HG03558 (cell line): ENCODE results near the gene AK5.

ENCODE experiments used
- ATAC-seq: cut with Tn5 transposase; IDR thresholded peaks from one replicate; pipeline ENCODE4 v1.9.1; 2021; ENCODE audit warnings: moderate number of reproducible peaks; ENCODE audit not compliant: unreplicated experiment; ENCODE audit errors: extremely low read depth

The AK5 gene

GRCh38 chr1:77421504-77422233, 139.8 kb downstream of the AK5 start:
- ATAC-seq, result no peak

DNA sequence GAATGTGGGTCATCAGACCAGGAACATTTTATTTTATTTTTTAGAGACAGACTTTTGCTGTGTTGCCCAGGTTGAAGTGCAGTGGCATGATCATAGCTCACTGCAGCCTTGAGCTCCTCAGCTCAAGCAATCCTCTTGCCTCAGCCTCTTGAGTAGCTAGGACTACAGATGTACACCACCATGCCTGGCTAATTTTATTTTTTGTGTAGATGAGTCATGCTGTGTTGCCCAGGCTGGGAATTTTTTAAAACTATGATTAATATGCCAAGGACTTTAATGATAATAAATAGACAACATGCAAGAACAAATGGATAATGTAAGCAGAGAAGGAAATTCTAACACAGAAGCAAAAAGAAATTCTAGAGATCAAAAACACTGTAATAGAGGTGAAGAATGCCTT, 142.4 kb downstream of the AK5 start:
- no peak for ATAC-seq

DNA sequence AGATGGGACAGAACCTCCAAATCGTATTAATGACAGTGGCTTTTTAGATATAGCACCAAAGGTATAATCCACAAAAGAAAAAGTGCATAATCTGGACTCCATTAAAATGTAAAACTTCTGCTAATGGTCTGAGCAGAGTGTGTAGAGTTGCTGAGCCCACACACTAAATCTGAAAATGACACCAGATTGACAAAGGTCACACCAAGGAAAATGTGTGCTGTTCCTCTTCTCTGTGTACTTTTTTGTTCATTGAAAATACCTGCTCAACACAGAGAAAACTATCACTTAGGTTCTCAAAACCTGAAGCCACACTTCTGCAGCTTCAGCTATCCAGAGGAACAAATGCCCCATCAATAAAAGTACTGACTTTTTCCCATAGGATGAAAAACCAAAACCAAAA, 146.2 kb downstream of the AK5 start:
- no peak for ATAC-seq

DNA sequence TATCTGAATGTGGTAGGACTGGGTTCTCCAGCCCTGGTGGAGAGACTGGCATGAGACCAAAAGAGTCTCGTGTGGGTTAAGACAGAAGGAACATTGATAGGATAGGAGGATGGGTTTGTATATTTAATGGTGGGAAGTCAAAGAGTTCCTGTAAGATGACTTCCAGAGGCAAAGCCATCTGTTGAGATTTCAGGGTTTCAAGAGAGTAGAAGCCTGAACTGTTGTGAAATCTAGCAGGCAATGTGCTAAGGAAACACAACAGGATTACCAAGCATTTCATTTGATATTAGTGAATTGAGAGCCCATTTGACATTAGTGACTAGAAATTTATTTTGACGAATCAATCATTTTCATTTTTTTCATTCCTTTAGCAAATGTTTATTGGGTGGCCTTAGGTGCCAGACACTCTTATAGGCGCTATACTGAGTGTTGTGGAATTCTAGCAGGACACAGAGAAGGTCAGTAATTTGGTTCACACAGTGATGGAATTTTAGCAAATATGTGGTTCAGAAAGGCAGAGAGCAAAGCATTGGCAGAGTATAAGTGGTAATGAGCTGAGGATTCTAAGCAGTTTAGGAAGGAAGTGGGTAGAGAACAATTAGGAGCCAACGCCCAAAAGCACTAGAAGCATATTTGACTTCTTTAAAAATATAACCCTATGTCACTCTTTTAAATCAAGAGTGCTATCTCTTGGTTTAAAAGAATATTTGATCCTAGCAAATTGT, 149.3 kb downstream of the AK5 start:
- no peak for ATAC-seq

- ATAC-seq, result no peak
These were observed 152.1 kb downstream of the AK5 start for GRCh38 chr1:77433934-77434333.

- no peak for ATAC-seq
These were observed 153.1 kb downstream of the AK5 start for GRCh38 chr1:77434967-77435366.

DNA sequence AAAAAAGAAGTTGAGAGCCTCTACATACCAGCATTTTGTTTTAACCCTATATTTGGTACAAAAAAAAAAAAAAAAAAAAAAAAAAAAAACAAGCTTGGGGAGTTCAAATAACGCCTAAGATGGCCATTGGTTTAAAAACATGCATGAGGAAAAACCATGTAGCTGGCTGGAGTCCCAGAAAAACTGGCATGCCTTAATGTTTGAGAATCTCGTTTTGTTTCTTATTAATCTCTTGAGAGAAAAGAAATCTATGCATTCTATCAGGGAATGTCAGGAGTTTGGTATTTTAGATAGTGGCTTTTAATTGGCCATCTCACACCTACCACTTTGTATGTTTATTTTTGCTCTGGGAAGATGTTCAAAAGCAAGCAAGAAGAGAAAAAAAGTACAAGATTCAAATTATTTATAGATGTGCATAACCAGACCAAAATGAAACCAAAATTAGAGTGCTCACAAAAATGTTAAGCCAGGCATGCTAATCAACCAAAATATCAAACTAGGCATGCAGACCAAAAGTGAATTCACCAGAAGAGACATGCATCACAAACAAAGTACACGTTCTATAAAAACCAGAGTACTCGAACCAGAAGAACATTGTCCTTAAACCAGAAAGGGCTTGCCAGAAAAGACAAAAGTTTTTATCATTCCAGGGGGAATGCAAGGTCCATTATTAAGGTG, 156.6 kb downstream of the AK5 start:
- no peak for ATAC-seq

- ATAC-seq, result no peak
These were observed 165.2 kb downstream of the AK5 start for GRCh38 chr1:77446841-77447555.

- ATAC-seq, result no peak
These were observed 165.8 kb downstream of the AK5 start for GRCh38 chr1:77447669-77448068.

- no peak for ATAC-seq
These were observed 178.1 kb downstream of the AK5 start for GRCh38 chr1:77459881-77460280.

- no peak for ATAC-seq
These were observed 179.9 kb downstream of the AK5 start for GRCh38 chr1:77461691-77462090.

GRCh38 chr1:77463216-77463615, 181.4 kb downstream of the AK5 start:
- no peak for ATAC-seq

DNA sequence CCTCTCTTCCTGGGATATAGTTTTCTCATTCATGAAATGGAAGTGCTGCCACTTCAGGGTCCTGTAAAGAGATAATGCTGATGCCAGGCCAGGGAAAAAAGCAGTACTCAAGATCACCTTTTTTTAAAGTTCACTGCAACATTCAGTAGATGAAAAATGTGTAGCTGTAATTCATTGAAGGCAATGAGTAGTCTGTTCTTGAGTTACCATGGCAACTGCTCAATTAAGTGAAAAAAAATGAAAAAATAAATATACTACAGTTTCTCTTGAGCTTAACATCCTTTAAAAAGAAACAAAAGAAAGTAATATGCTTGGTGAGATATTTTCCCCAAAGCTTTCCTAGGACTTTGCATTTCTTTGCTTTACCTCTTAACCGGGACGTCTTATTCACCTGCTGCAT, 183.3 kb downstream of the AK5 start:
- ATAC-seq, result no peak

DNA sequence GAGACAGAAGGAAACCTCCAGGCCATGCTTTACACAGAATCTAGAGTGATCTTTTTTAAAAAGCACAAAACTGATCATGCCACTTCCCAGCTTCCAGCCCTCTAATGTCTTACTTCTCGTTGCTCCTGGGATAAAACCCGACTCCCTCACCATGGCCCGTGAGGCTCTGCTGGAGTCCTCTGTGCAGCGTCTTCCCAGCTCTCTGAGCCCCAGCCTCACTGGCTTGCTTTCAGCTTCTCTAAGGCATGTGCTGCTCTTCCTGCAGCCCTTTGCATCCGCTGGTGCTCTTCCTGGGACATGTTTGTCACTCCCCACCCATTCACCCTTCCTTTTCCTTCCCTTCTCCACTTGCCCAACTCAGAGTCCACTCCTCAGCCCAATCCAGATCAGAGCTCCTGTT, 184.1 kb downstream of the AK5 start:
- ATAC-seq, result no peak

DNA sequence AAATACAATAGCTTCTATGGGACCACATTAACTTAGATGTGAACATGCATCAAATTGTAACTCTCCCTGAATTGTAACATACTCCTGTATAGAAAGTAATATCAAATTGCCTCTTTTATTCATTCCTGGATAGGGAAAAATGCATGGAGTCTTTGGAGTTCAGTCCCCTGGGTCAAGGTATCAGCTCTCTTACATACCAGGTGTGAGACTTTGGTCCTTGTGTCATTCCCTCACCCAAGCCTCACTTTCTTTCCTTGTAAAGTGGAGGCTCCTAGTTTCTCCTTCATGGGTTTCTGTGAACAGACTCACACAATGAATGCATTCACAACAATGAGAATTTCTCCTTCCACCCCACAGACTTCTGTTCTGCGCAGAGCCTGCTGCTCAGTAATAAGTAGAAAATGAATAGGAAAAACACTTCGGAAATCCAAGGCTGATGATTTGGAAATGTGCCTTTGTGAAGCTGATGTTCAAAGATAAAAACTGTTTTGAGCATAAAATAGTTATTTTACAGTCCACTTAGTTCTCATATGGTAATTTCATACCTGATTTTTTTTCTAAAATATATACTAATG, 185.3 kb downstream of the AK5 start:
- no peak for ATAC-seq

DNA sequence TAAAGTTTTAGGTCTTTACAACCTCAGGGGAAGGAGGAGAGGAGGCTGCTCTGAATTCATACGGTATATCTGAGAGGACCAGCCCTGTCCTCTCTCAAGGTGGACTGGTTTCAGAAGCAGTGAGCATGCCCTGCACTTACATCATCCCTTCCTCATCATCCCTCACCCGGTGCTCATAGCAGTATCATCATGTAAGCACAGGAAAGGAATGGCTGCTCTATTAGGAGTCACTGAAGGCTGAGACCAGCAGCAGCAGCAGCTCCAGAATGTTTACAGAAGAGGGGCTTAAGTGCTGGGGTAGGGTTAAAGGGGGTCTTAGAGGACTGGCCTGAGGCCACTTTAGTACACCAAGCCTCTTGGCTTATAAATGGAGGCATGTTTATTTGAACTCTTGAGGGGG, 185.9 kb downstream of the AK5 start:
- ATAC-seq, result no peak

- no peak for ATAC-seq
These were observed 186.6 kb downstream of the AK5 start for GRCh38 chr1:77468257-77468948.

- no peak for ATAC-seq
These were observed 187.3 kb downstream of the AK5 start for GRCh38 chr1:77468949-77469710.

DNA sequence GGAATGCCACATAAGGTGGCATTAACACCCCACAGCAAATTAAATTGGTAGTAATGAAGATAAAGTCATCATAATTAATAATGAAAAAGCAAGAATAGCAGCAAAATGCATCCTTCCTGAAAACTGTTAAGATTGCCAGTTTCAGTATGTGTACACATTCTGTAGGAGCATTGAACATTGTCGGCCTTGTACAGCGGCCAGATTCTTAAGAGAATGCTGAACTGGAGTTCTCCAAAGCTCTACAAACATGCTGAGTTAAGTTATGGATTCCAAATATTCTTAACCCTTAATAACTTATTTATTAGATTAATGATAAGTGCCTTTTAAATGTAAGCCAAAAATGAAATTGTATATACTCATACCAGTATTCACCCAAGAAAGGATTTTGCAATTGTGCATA, 189.9 kb downstream of the AK5 start:
- ATAC-seq, result no peak
